Endothelial cell of umbilical vein (primary cell): ENCODE results near the gene TACC3. TPM values are rescaled to one million over a fixed set of nuclear protein-coding genes. Genes with fewer than 3 reads are reported as not detected.
A peak's percentile ranks its signal among the peaks of the same experiment; 100 is the strongest.

Experiments
- BruUV-seq: library from RNA; stranded (reverse); fragments of 400-500 nt; replicated peaks from 2 replicates; lab custom pipeline; 2021; lab: Mats Ljungman, UMichigan
- CTCF ChIA-PET: fragments of 300-600, 350-600 bp; sonication (Branson Sonifier 250); formaldehyde crosslinking; loops from one replicate; lab custom pipeline; 2021; ENCODE audit warnings: antibody characterized with exemption, inconsistent platforms; lab: Charles Lee
- POLR2A ChIA-PET: fragments of 300-600, 350-600 bp; sonication (Branson Sonifier 250); formaldehyde crosslinking; loops from one replicate; lab custom pipeline; 2021; ENCODE audit warnings: antibody characterized with exemption, inconsistent platforms; lab: Charles Lee
- DNase-seq: peaks from one replicate; pipeline ENCODE4 v3.0.0-alpha.2; 2011; ENCODE audit warnings: low read depth, low spot score
- FAIRE-seq: peaks from 2 replicates; lab custom pipeline; 2011; peaks lifted over from hg19 to GRCh38; lab: Jason Lieb, UNC
- H2AFZ ChIP-seq: 2 replicates; pipeline ENCODE4 v1.6.0; 2012; ENCODE audit warnings: low read depth, low read length, control low read depth, inconsistent platforms
- H3K27ac ChIP-seq: 2 replicates; pipeline ENCODE4 v1.5.1; 2011; ENCODE audit warnings: low read depth, mild to moderate bottlenecking, control low read depth, low read length, moderate library complexity; ENCODE audit not compliant: insufficient read depth
- H3K27me3 ChIP-seq, 2 experiments: 2 replicates each; pipeline versions ENCODE4 v1.6.0 to v1.6.1; 2011; ENCODE audit warnings: low read length in 2 of 2, mixed read lengths in 1 of 2; ENCODE audit not compliant: control insufficient read depth in 2 of 2, insufficient read depth in 2 of 2
- H3K36me3 ChIP-seq, 2 experiments: 2 replicates in 1 of 2; 3 replicates in 1 of 2; pipeline ENCODE4 v1.5.1; 2011; ENCODE audit warnings: low read length in 2 of 2, mild to moderate bottlenecking in 1 of 2, moderate library complexity in 1 of 2; ENCODE audit not compliant: control insufficient read depth in 2 of 2, insufficient read depth in 2 of 2; ENCODE audit errors: extremely low read depth in 1 of 2
- H3K4me1 ChIP-seq: 3 replicates; pipeline ENCODE4 v1.5.1; 2011; ENCODE audit warnings: mild to moderate bottlenecking, low read length; ENCODE audit not compliant: control insufficient read depth, insufficient read depth; ENCODE audit errors: extremely low read depth
- H3K4me2 ChIP-seq: 2 replicates; pipeline ENCODE4 v1.6.1; 2011; ENCODE audit warnings: low read length, control low read depth, mixed read lengths; ENCODE audit not compliant: insufficient read depth
- H3K4me3 ChIP-seq, 3 experiments: fragments of 200-600 bp in 1 of 3; sonication (generic), shearing (Covaris generic) in 1 of 3; replicated peaks in 1 of 3; 2 replicates each; pipeline ENCODE4 v1.5.1; 2011 to 2016; ENCODE audit warnings: control low read depth in 3 of 3, low read length in 3 of 3, mild to moderate bottlenecking in 2 of 3, inconsistent platforms in 1 of 3, low read depth in 1 of 3, moderate library complexity in 1 of 3; ENCODE audit not compliant: insufficient read depth in 1 of 3
- H3K79me2 ChIP-seq: 2 replicates; pipeline ENCODE4 v1.6.0; 2012; ENCODE audit warnings: low read length, inconsistent platforms; ENCODE audit not compliant: control insufficient read depth, insufficient read depth
- H3K9ac ChIP-seq: replicated peaks from 2 replicates; pipeline ENCODE3; 2011; ENCODE audit warnings: low read length, control low read depth; ENCODE audit not compliant: insufficient read depth; ENCODE audit errors: extremely low read depth
- H3K9me1 ChIP-seq: replicated peaks from 3 replicates; pipeline ENCODE4 v1.6.0; 2011; ENCODE audit warnings: mild to moderate bottlenecking, low read length; ENCODE audit not compliant: control insufficient read depth, insufficient read depth; ENCODE audit errors: extremely low read depth
- H3K9me3 ChIP-seq: replicated peaks from 2 replicates; pipeline ENCODE4 v1.5.1; 2012; ENCODE audit warnings: low read length, inconsistent platforms; ENCODE audit not compliant: control insufficient read depth, insufficient read depth
- H4K20me1 ChIP-seq: replicated peaks from 2 replicates; pipeline ENCODE3; 2011; ENCODE audit warnings: mild to moderate bottlenecking, low read length; ENCODE audit not compliant: control insufficient read depth, insufficient read depth; ENCODE audit errors: extremely low read depth
- CTCF ChIP-seq, 2 donors: IDR thresholded peaks; 1 replicate in 1 of 2; 2 replicates in 1 of 2; pipeline ENCODE4 v1.5.1; 2011; ENCODE audit warnings: low read length in 2 of 2, mild to moderate bottlenecking in 2 of 2, moderate library complexity in 2 of 2, control low read depth in 1 of 2, inconsistent platforms in 1 of 2, low read depth in 1 of 2; ENCODE audit not compliant: insufficient read depth in 1 of 2; ENCODE audit errors: extremely low read depth in 1 of 2
- EZH2 ChIP-seq: IDR thresholded peaks from 2 replicates; pipeline ENCODE4 v1.6.1; 2012; ENCODE audit warnings: borderline replicate concordance, low read depth, mild to moderate bottlenecking, moderate library complexity, low read length, inconsistent platforms; ENCODE audit not compliant: severe bottlenecking
- FOS ChIP-seq: IDR thresholded peaks from 2 replicates; pipeline ENCODE4 v1.6.1; 2011; ENCODE audit warnings: mild to moderate bottlenecking, low read length, moderate library complexity, borderline replicate concordance; ENCODE audit not compliant: insufficient read depth
- GATA2 ChIP-seq: IDR thresholded peaks from 2 replicates; pipeline ENCODE4 v1.7.0; 2011; ENCODE audit warnings: low read depth, mild to moderate bottlenecking, moderate library complexity, mixed read lengths, low read length; ENCODE audit not compliant: insufficient read length, insufficient read depth
- JUN ChIP-seq: IDR thresholded peaks from 2 replicates; pipeline ENCODE4 v1.6.1; 2011; ENCODE audit warnings: borderline replicate concordance, low read depth; ENCODE audit not compliant: insufficient read length, insufficient read depth
- MAX ChIP-seq: IDR thresholded peaks from 2 replicates; pipeline ENCODE4 v1.6.1; 2011; ENCODE audit not compliant: insufficient read depth, insufficient read length
- MYC ChIP-seq: IDR thresholded peaks from one replicate; pipeline ENCODE4 v1.6.1; 2011; ENCODE audit warnings: mild to moderate bottlenecking, low read depth, low read length
- POLR2A ChIP-seq: IDR thresholded peaks from 2 replicates; pipeline ENCODE4 v1.6.1; 2012; ENCODE audit warnings: low read depth, mild to moderate bottlenecking, control low read depth, low read length
- POLR2AphosphoS5 ChIP-seq: IDR thresholded peaks from 2 replicates; pipeline ENCODE4 v1.6.1; 2012; ENCODE audit warnings: low read depth, mild to moderate bottlenecking, control low read depth, low read length, moderate library complexity; ENCODE audit not compliant: insufficient read depth
- dilution Hi-C: fragments of 300-500 bp; cut with MboI; formaldehyde crosslinking; loops from one replicate; pipeline ENCODE4 v1.15.0; 2019; ENCODE audit warnings: low sequenced_read_pairs; ENCODE audit not compliant: extremely low pct_ligation_motif_present
- intact Hi-C: fragments of 100-400 bp; cut with micrococcal nuclease; formaldehyde crosslinking; loops from one replicate; pipeline ENCODE4 v1.10.0; 2022
- polyA plus RNA-seq, 4 experiments: library from polyadenylated mRNA; depleted of rRNA in 3 of 4; stranded (reverse) in 3 of 4; unstranded in 1 of 4; fragments of >200 nt; gene quantifications; 2 replicates each; pipeline versions ENCODE4 v1.2.1 to v1.2.3, GENCODE V29; 2011 to 2012; ENCODE audit warnings: missing spikeins in 1 of 4
- total RNA-seq: library from RNA; stranded (reverse); gene quantifications from 2 replicates; pipeline ENCODE4 v1.2.3, GENCODE V29; 2021

Gene TACC3
- total and polyA plus RNA-seq, 2 donors (not counting 3 experiments of a cell fraction or from before 2014, with no cell fraction given): 54.5 to 135 TPM

GRCh38 chr4:1792832-1793495 lies 71.6 kb downstream of the TACC3 start, which contains the start of gene FGFR3:
Gene FGFR3, plus strand, starts transcription at chr4:1793293. Its CDS starts 642 bp downstream, at chr4:1793935.
- H3K79me2 ChIP-seq: no peaks in the 10 kb centered on the region
- no peaks in the 10 kb centered on the region for H3K36me3 ChIP-seq
- no peaks in the 10 kb centered on the region for H4K20me1 ChIP-seq
- POLR2A ChIA-PET: no interaction called here
- no peaks in the 10 kb centered on the region for H3K9me1 ChIP-seq
- peaks cover 16 to 24% of the 10 kb centered on the region in 2 experiments for H3K27me3 ChIP-seq
- no peak for FAIRE-seq
- H3K4me2 ChIP-seq: peak within 1 kb of the TSS; percentile 21
- no peaks in the 10 kb centered on the region for H3K4me1 ChIP-seq
- intact Hi-C loops: loop anchor here (5.0 kb wide), 1 partner anchor 46 kb away; no protein-coding TSS in a partner anchor
- no peaks in the 10 kb centered on the region for H3K9me3 ChIP-seq
- peak within 1 kb of the TSS in 2 of 3 experiments; percentile 22 to 39 for H3K4me3 ChIP-seq
- BruUV-seq: no TSS peak
- dilution Hi-C loops: no loop called here
- CTCF ChIA-PET: interaction anchor here (1.5 to 4.6 kb wide), 5 partner anchors 15 to 45 kb away, joined by 3 to 29 read pairs (median 6); no protein-coding TSS in a partner anchor
- H3K9ac ChIP-seq: no peak within 1 kb of the TSS
- no peak for DNase-seq
- H3K27ac ChIP-seq: no peak within 1 kb of the TSS
- H2AFZ ChIP-seq: peak within 1 kb of the TSS; percentile 55
- TF ChIP-seq POLR2A (no peak), MAX (no peak), POLR2AphosphoS5 (no peak), CTCF (IDR thresholded peaks at IDR 0.05; ENCODE audit: extremely low read depth in 1 of 2, insufficient read depth in 1 of 2, low read depth in 1 of 2, low read length in 2 of 2) (no peak), EZH2 (no peak), JUN (no peak), GATA2 (no peak), MYC (no peak), FOS (no peak)
